GM12878 (cell line): ENCODE results near the gene EIF4EBP2. TPM values are rescaled to one million over a fixed set of nuclear protein-coding genes. Genes with fewer than 3 reads are reported as not detected.
A peak's percentile ranks its signal among the peaks of the same experiment; 100 is the strongest.

ENCODE experiments used
- ATAC-seq: fragments of 200-7000 bp; cut with Tn5 transposase; 3 replicates; pipeline ENCODE4 v1.9.1; 2020; ENCODE audit warnings: mild to moderate bottlenecking, moderate library complexity
- Bru-seq: library from RNA; stranded (reverse); fragments of 400-500 nt; gene quantifications from one replicate; lab custom pipeline; 2021; lab: Mats Ljungman, UMichigan
- BruChase-seq, 2 experiments: library from RNA; stranded (reverse); fragments of 400-500 nt; gene quantifications; one replicate each; lab custom pipeline; 2021; lab: Mats Ljungman, UMichigan
- BruUV-seq: library from RNA; stranded (reverse); fragments of 400-500 nt; replicated peaks from 2 replicates; lab custom pipeline; 2021; lab: Mats Ljungman, UMichigan
- CTCF ChIA-PET: fragments of 300-600 bp; sonication (Branson Sonifier 250); formaldehyde crosslinking; extraction: SDS; loops from one replicate; lab custom pipeline; 2021; ENCODE audit warnings: inconsistent platforms; lab: Yijun Ruan, JAX
- POLR2A ChIA-PET: fragments of 350-600 bp; formaldehyde crosslinking; extraction: SDS; loops from one replicate; lab custom pipeline; 2021; ENCODE audit warnings: inconsistent platforms; lab: Charles Lee
- RAD21 ChIA-PET: fragments of 300-600 bp; sonication (Branson Sonifier 250); formaldehyde crosslinking; loops from one replicate; lab custom pipeline; 2023; ENCODE audit warnings: antibody characterized with exemption; ENCODE audit not compliant: unreplicated experiment; lab: Charles Lee
- SMC1A ChIA-PET: fragments of 300-600 bp; sonication (Branson Sonifier 250); formaldehyde crosslinking; loops from one replicate; lab custom pipeline; 2023; ENCODE audit not compliant: unreplicated experiment, uncharacterized antibody; lab: Charles Lee
- DNase-seq: peaks from one replicate; pipeline ENCODE4 v3.0.0-alpha.2; 2011; ENCODE audit warnings: low read depth, low spot score
- FAIRE-seq: peaks from 3 replicates; lab custom pipeline; 2011; peaks lifted over from hg19 to GRCh38; lab: Jason Lieb, UNC
- H2AFZ ChIP-seq: 2 replicates; pipeline ENCODE4 v1.6.0; 2011; ENCODE audit warnings: low read depth, low read length, control low read depth; ENCODE audit not compliant: control insufficient read depth
- H3K27ac ChIP-seq: 2 replicates; pipeline ENCODE4 v1.5.1; 2011; ENCODE audit warnings: control low read depth; ENCODE audit not compliant: control insufficient read depth, insufficient read depth
- H3K27me3 ChIP-seq, 2 experiments: replicated peaks in 1 of 2; 2 replicates each; pipeline versions ENCODE4 v1.6.0 to v1.6.1; 2011; ENCODE audit warnings: low read length in 1 of 2; ENCODE audit not compliant: control insufficient read depth in 2 of 2, insufficient read depth in 2 of 2
- H3K36me3 ChIP-seq, 2 experiments: 2 replicates each; pipeline ENCODE4 v1.5.1; 2011; ENCODE audit warnings: low read length in 1 of 2; ENCODE audit not compliant: control insufficient read depth in 2 of 2, insufficient read depth in 2 of 2
- H3K4me1 ChIP-seq: 2 replicates; pipeline ENCODE4 v1.6.1; 2011; ENCODE audit warnings: mild to moderate bottlenecking, low read length, moderate library complexity, mixed read lengths; ENCODE audit not compliant: control insufficient read depth, insufficient read depth
- H3K4me2 ChIP-seq: 2 replicates; pipeline ENCODE4 v1.6.0; 2011; ENCODE audit warnings: control low read depth; ENCODE audit not compliant: control insufficient read depth, insufficient read depth
- H3K4me3 ChIP-seq: fragments of 200-600 bp; sonication (generic); 2 replicates; pipeline ENCODE4 v1.5.1; 2016
- H3K79me2 ChIP-seq: 2 replicates; pipeline ENCODE4 v1.6.0; 2011; ENCODE audit warnings: low read length; ENCODE audit not compliant: control insufficient read depth, insufficient read depth
- H3K9ac ChIP-seq: 2 replicates; pipeline ENCODE4 v1.8.0; 2011; ENCODE audit warnings: low read length, control low read depth, mixed read lengths; ENCODE audit not compliant: control insufficient read depth, insufficient read depth
- H3K9me3 ChIP-seq: replicated peaks from 3 replicates; pipeline ENCODE4 v1.5.1; 2011; ENCODE audit warnings: mild to moderate bottlenecking, low read length; ENCODE audit not compliant: control insufficient read depth, insufficient read depth
- H4K20me1 ChIP-seq: 2 replicates; pipeline ENCODE4 v1.6.0; 2011; ENCODE audit not compliant: control insufficient read depth, insufficient read depth
- EGR1 ChIP-seq, 2 experiments: IDR thresholded peaks; 1 replicate in 1 of 2; 2 replicates in 1 of 2; pipeline ENCODE4 v1.6.1; 2011 to 2012; ENCODE audit warnings: low read depth in 2 of 2, low read length in 2 of 2, borderline replicate concordance in 1 of 2, mild to moderate bottlenecking in 1 of 2, moderate library complexity in 1 of 2
- FOS ChIP-seq: IDR thresholded peaks from 3 replicates; pipeline ENCODE4 v1.6.1; 2011; ENCODE audit warnings: borderline replicate concordance; ENCODE audit not compliant: insufficient read length; ENCODE audit errors: extremely low read depth
- HCFC1 ChIP-seq: fragments of 150-350 bp; IDR thresholded peaks from 2 replicates; pipeline ENCODE4 v1.6.1; 2014; ENCODE audit warnings: low read length
- HDAC2 ChIP-seq: fragments of 200-600 bp; sonication (generic); IDR thresholded peaks from 2 replicates; pipeline ENCODE4 v1.6.1; 2017
- IKZF1 ChIP-seq: fragments of 450-650 bp; conservative IDR thresholded peaks from 2 replicates; pipeline ENCODE4 v1.6.1; 2017; ENCODE audit warnings: antibody characterized with exemption, mild to moderate bottlenecking
- KDM1A ChIP-seq: fragments of 200-600 bp; sonication (generic); IDR thresholded peaks from 2 replicates; pipeline ENCODE4 v1.6.1; 2016; ENCODE audit warnings: borderline replicate concordance
- MEF2B ChIP-seq: fragments of 450-650 bp; IDR thresholded peaks from 2 replicates; pipeline ENCODE4 v1.6.1; 2018; ENCODE audit warnings: mild to moderate bottlenecking, moderate library complexity; ENCODE audit not compliant: partially characterized antibody, poor library complexity, severe bottlenecking
- NKRF ChIP-seq: fragments of 450-650 bp; conservative IDR thresholded peaks from 2 replicates; pipeline ENCODE4 v1.6.1; 2017; ENCODE audit warnings: mild to moderate bottlenecking, moderate library complexity
- POLR2A ChIP-seq: IDR thresholded peaks from 2 replicates; pipeline ENCODE4 v1.6.1; 2011; ENCODE audit warnings: low read depth, mild to moderate bottlenecking, low read length
- SMARCA5 ChIP-seq: fragments of 450-650 bp; IDR thresholded peaks from 2 replicates; pipeline ENCODE4 v1.6.1; 2017; ENCODE audit warnings: mild to moderate bottlenecking
- SUPT20H ChIP-seq: IDR thresholded peaks from 2 replicates; pipeline ENCODE4 v1.6.1; 2011; ENCODE audit warnings: low read depth, mild to moderate bottlenecking, low read length, moderate library complexity, borderline replicate concordance; ENCODE audit not compliant: control insufficient read depth
- TBL1XR1 ChIP-seq: IDR thresholded peaks from 2 replicates; pipeline ENCODE4 v1.6.1; 2012; ENCODE audit warnings: low read depth, low read length, improper control_type of control experiment
- ZBTB11 ChIP-seq: fragments of 450-650 bp; formaldehyde crosslinking; IDR thresholded peaks from 2 replicates; pipeline ENCODE4 v1.5.0; 2022; ENCODE audit warnings: mild to moderate bottlenecking, missing genetic modification characterization
- WGBS: methylation state at CpG from one replicate; pipeline ENCODE4 v1.1.6; 2016; ENCODE audit warnings: low lambda C conversion rate; ENCODE audit not compliant: insufficient replicate concordance, insufficient coverage; ENCODE audit errors: missing lambda C conversion rate; 5-methylcytosine and 5-hydroxymethylcytosine counted together
- in situ Hi-C: fragments of 300-500 bp; cut with MboI; formaldehyde crosslinking; loops from 9 replicates; pipeline ENCODE4 v1.14.3; 2018; ENCODE audit warnings: mixed read lengths
- intact Hi-C: fragments of 100-400 bp; cut with micrococcal nuclease; formaldehyde crosslinking; loops from one replicate; pipeline ENCODE4 v1.14.2; 2022; ENCODE audit not compliant: unreplicated experiment
- long read RNA-seq, 2 experiments: library from polyadenylated mRNA; unstranded; transcript quantifications; one replicate each; pipeline ENCODE4 v2.0.0, GENCODE V29; 2019 to 2020
- polyA minus RNA-seq, 3 experiments: library from RNA; depleted of rRNA, polyadenylated mRNA; stranded (reverse); fragments of >200 nt; gene quantifications; 2 replicates each; pipeline ENCODE4 v1.2.3, GENCODE V29; 2011
- polyA plus RNA-seq, 11 experiments: library from polyadenylated mRNA; depleted of rRNA in 4 of 11; unstranded in 6 of 11; stranded (reverse) in 5 of 11; fragments of >200 nt; fragmentation: Nextera tagmentation in 4 of 11; fragmentation: Illumina TruSeq in 1 of 11; extraction: Ambion mirVana in 4 of 11; extraction: Trizol in 1 of 11; gene quantifications; 1 replicate in 1 of 11; 2 replicates in 10 of 11; pipeline versions ENCODE4 v1.2.1 to v1.2.3, GENCODE V29; 2011 to 2016; ENCODE audit warnings: inconsistent platforms in 2 of 11, missing spikeins in 2 of 11, low read depth in 1 of 11
- total RNA-seq, 4 experiments: library from RNA; depleted of rRNA in 3 of 4; stranded (reverse); fragments of >200 nt in 3 of 4; fragmentation: Illumina TruSeq in 1 of 4; extraction: Trizol in 1 of 4; gene quantifications; 2 replicates each; pipeline versions ENCODE4 v1.2.1 to v1.2.3, GENCODE V29; 2013 to 2021

The EIF4EBP2 gene
- 8.3 and 9.5 TPM in 2 replicates for total RNA-seq (2013; cell fraction: nucleolus; rRNA removed)
- total RNA-seq (2014; rRNA removed) = 23.2 and 25.4 TPM in 2 replicates
- 32.2 and 32.9 TPM in 2 replicates for total RNA-seq (2014; rRNA removed; fragmentation: Illumina TruSeq; extraction: Trizol)
- total RNA-seq (2021) = 48.5 TPM in 2 replicates
- 22.0 TPM for polyA plus RNA-seq (2011; ENCODE audit: low read depth)
- 25.7 and 29.4 TPM in 2 replicates for polyA plus RNA-seq (2011; rRNA removed)
- polyA plus RNA-seq (2011; cell fraction: cytosol; rRNA removed) = 19.5 and 28.3 TPM in 2 replicates
- 9.4 and 11.6 TPM in 2 replicates for polyA plus RNA-seq (2011; cell fraction: nucleus; rRNA removed)
- polyA plus RNA-seq (2012) = 25.3 and 27.3 TPM in 2 replicates
- 51.3 and 64.0 TPM in 2 replicates for polyA plus RNA-seq (2014; fragmentation: Illumina TruSeq; extraction: Trizol)
- 10 to 100 TPM; 14.4 to 20.4 TPM for polyA plus RNA-seq (2014; fragmentation: Nextera tagmentation; extraction: Ambion mirVana)
- 23.1 and 24.0 TPM in 2 replicates for polyA plus RNA-seq (2014; rRNA removed)
- polyA plus RNA-seq (2016; fragmentation: Nextera tagmentation; extraction: Ambion mirVana) = 10 to 100 TPM; 34.4 to 35.8 TPM
- 33.9 and 34.3 TPM in 2 replicates for polyA minus RNA-seq (2011; rRNA and poly(A)+ RNA removed)
- polyA minus RNA-seq (2011; cell fraction: cytosol; rRNA and poly(A)+ RNA removed) = 17.0 and 23.4 TPM in 2 replicates
- polyA minus RNA-seq (2011; cell fraction: nucleus; rRNA and poly(A)+ RNA removed) = 4.8 and 7.5 TPM in 2 replicates
- percentile 87 among the genes with signal in this experiment for Bru-seq, nascent RNA
- percentile 92 among the genes with signal in this experiment for BruChase-seq, experiment 1, labeled RNA remaining after a 6-hour chase
- percentile 87 among the genes with signal in this experiment for BruChase-seq, experiment 2, labeled RNA remaining after a 2-hour chase
- long read RNA-seq, experiment 1, full-length matches to known transcripts = 24 of 30 reads
- long read RNA-seq, experiment 1, partial matches to known transcripts = 1 of 30 reads
- long read RNA-seq, experiment 1, other reads (novel, unspliced or antisense) = 5 of 30 reads
- long read RNA-seq, experiment 2, full-length matches to known transcripts = 14 of 77 reads
- long read RNA-seq, experiment 2, partial matches to known transcripts = 6 of 77 reads
- long read RNA-seq, experiment 2, other reads (novel, unspliced or antisense) = 57 of 77 reads

GRCh38 chr10:70404036-70404786, at the start of gene EIF4EBP2:
TSS of gene EIF4EBP2 (plus strand) at chr10:70404145. CDS start at chr10:70404402, 257 bp downstream.
- DNase-seq = peak; percentile 89
- no peaks in the 10 kb centered on the region for H3K9me3 ChIP-seq
- ChIA-PET SMC1A (interaction anchor here (0.6 to 3.9 kb wide), 13 partner anchors 9 to 182 kb away, joined by 3 to 20 read pairs (median 4); no protein-coding TSS in a partner anchor), CTCF (interaction anchor here (0.5 to 4.0 kb wide), 15 partner anchors 10 to 500 kb away, joined by 3 to 22 read pairs (median 5); partner anchors contain the start of genes LRRC20, SAR1A, SGPL1 and TYSND1), POLR2A (interaction anchor here (0.8 to 2.0 kb wide), 12 partner anchors 10 to 258 kb away, joined by 3 to 9 read pairs (median 4); partner anchors contain the start of genes SAR1A and TYSND1), RAD21 (interaction anchor here (0.8 to 3.3 kb wide), 14 partner anchors 9 to 182 kb away, joined by 3 to 12 read pairs (median 3); no protein-coding TSS in a partner anchor)
- H3K79me2 ChIP-seq = peaks cover 34% of the 10 kb centered on the region
- intact Hi-C loops = no loop called here
- peak; percentile 91 for ATAC-seq
- peaks cover 7% of the 10 kb centered on the region; the same call in 1 of the 2 replicates for H4K20me1 ChIP-seq
- BruUV-seq = no TSS peak
- H3K4me2 ChIP-seq = peak within 1 kb of the TSS; percentile 81
- no peaks in the 10 kb centered on the region for H3K27me3 ChIP-seq
- in situ Hi-C loops = no loop called here
- peak within 1 kb of the TSS; percentile 94 for H2AFZ ChIP-seq
- H3K27ac ChIP-seq = peak within 1 kb of the TSS; percentile 73
- FAIRE-seq = no peak
- H3K4me1 ChIP-seq = peaks cover 14% of the 10 kb centered on the region
- H3K4me3 ChIP-seq = peak within 1 kb of the TSS; percentile 79
- no peaks in the 10 kb centered on the region for H3K36me3 ChIP-seq
- H3K9ac ChIP-seq = peak within 1 kb of the TSS; percentile 54
- 1% methylated on average over 102 of the region's 103 CpGs for WGBS
- TF ChIP-seq ZBTB11 (CRISPR knock-in tag) (no peak), IKZF1 (peak; percentile 76), MEF2B (no peak), TBL1XR1 (no peak), KDM1A (no peak), HDAC2 (no peak), FOS (no peak), NKRF (peak; percentile 79), SUPT20H (no peak), POLR2A (peak; percentile 96), SMARCA5 (no peak), HCFC1 (no peak), EGR1 (IDR thresholded peaks at IDR 0.05; ENCODE audit: borderline replicate concordance in 1 of 2, low read depth in 2 of 2, low read length in 2 of 2) (peak in 1 of 2 experiments; percentile 40; a peak in 1 of 3 replicates)
